Neuron (in vitro differentiated cells): ENCODE results near the gene IQGAP3.
"Not testable (repeated sequence)": the region's sequence is repeated elsewhere in the genome, so short reads cannot be mapped to it uniquely, and the experiment has no call there.

ENCODE experiments used
- H2AFZ ChIP-seq: one replicate; pipeline ENCODE4 v1.6.1; 2013; ENCODE audit warnings: low read depth, mild to moderate bottlenecking, inconsistent platforms, low read length, moderate library complexity
- H3K27me3 ChIP-seq: one replicate; pipeline ENCODE4 v1.6.1; 2013; ENCODE audit warnings: low read length; ENCODE audit not compliant: insufficient read depth
- H3K36me3 ChIP-seq: one replicate; pipeline ENCODE4 v1.6.1; 2013; ENCODE audit warnings: low read length; ENCODE audit not compliant: insufficient read depth
- H3K4me1 ChIP-seq: one replicate; pipeline ENCODE4 v1.6.1; 2013; ENCODE audit warnings: low read length; ENCODE audit not compliant: insufficient read depth
- H3K4me3 ChIP-seq: 2 replicates; pipeline ENCODE4 v1.5.1; 2013; ENCODE audit warnings: mild to moderate bottlenecking, low read length, moderate library complexity
- H3K9me3 ChIP-seq: one replicate; pipeline ENCODE4 v1.6.1; 2013; ENCODE audit warnings: low read length

Gene IQGAP3

DNA sequence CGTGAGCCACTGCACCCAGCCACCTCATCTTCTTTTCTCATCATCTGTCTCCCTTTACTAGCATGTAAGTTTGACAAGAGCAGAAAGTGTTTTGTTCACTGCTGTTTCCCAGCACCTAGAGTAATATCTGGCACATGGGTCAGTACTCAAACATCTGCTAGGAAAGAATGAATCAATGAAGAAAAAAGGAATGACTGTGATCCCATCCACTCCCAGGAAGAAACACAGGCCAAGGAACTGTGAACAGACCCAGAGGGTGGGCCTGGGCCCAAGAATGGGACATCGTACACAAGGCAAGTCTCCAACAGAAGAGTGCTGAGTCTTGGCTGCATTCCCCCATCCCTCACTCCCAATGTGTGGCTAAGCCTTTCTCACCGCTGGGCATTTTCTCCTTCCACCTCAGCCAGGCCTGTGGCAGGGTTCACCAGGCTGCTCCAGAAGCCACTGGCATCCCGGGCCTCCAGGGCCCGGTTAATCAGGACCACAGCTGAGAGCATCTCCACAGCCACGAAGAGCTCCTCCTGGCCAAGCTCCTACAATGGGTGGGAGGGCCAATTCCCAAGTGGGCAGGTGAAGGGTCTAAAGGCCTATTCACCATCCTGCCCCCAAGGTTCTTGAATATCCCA, 18.4 kb downstream of the IQGAP3 start:
- no peaks in the 10 kb centered on the region for H3K27me3 ChIP-seq

DNA sequence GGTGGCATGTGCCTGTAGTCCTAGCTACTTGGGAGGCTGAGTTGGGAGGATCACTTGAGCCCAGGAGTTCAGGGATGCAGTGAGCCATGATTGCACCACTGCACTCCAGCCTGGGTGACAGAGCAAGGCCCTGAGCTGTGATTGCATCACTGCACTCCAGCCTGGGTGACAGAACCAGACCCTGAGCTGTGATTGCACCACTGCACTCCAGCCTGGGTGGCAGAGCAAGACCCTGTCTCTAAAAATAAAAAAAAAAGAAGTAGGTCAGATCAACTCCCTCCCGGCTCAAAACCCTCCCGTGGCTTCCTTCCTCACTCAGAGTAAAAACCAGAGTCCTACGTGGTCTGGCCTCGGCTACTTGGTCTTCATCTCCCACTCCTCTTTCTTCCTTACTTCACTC, 19.4 kb downstream of the IQGAP3 start:
- not testable (repeated sequence) for H3K4me1 ChIP-seq, H3K9me3 ChIP-seq, H3K27me3 ChIP-seq, H2AFZ ChIP-seq, H3K4me3 ChIP-seq
- peaks cover 66% of the 10 kb centered on the region for H3K36me3 ChIP-seq

More for the DNA sequence above, 18.4 kb downstream of the IQGAP3 start:
- Histone ChIP-seq H3K9me3 (no peaks in the 10 kb centered on the region), H3K4me3 (no peak overlapping the region), H3K36me3 (peaks cover 56% of the 10 kb centered on the region), H2AFZ (no peak overlapping the region), H3K4me1 (no peaks in the 10 kb centered on the region)

GRCh38 chr1:156552518-156552917, 19.8 kb downstream of the IQGAP3 start:
- Histone ChIP-seq H3K4me1 (no peaks in the 10 kb centered on the region), H3K4me3 (no peak overlapping the region), H2AFZ (no peak overlapping the region), H3K36me3 (peaks cover 70% of the 10 kb centered on the region), H3K27me3 (no peaks in the 10 kb centered on the region), H3K9me3 (no peaks in the 10 kb centered on the region)

- H3K36me3 ChIP-seq = peaks cover 76% of the 10 kb centered on the region
- no peaks in the 10 kb centered on the region for H3K9me3 ChIP-seq
- no peaks in the 10 kb centered on the region for H3K4me1 ChIP-seq
- no peak overlapping the region for H2AFZ ChIP-seq
- no peaks in the 10 kb centered on the region for H3K27me3 ChIP-seq
- no peak overlapping the region for H3K4me3 ChIP-seq
Observed at GRCh38 chr1:156551869-156552268, 20.5 kb downstream of the IQGAP3 start.

DNA sequence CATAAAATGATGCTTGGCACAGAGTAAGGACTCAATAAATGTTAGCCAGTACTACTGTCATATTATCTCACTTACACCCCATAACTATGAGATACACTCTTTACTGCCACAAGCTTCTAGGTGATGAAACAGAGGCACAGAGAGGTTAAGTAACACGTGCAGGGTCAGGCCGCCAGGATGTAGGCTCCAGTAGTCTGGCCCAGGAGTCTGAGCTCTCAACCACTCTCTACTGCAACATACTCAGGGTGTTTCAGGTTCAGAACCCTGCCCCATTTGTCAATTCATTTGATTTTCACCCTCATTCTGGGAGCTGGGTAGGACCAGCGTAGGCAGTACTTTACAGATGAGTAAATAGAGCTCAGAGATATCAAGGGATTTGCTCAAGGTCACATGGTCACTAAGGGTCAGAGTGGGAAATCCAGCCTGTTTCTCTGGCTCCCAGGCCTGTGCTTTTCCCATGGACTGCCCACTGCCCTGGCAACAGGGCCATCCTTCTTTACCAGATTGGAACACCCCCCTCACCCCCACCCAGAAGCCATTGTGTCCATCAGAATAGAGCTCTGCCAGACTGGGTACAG, 21.2 kb downstream of the IQGAP3 start:
- Histone ChIP-seq H3K9me3 (no peaks in the 10 kb centered on the region), H3K36me3 (peaks cover 78% of the 10 kb centered on the region), H3K27me3 (no peaks in the 10 kb centered on the region), H2AFZ (no peak overlapping the region), H3K4me1 (no peaks in the 10 kb centered on the region), H3K4me3 (no peak overlapping the region)

- Histone ChIP-seq H3K4me1 (no peaks in the 10 kb centered on the region), H3K36me3 (peaks cover 76% of the 10 kb centered on the region), H3K4me3 (no peak overlapping the region), H3K9me3 (no peaks in the 10 kb centered on the region), H3K27me3 (no peaks in the 10 kb centered on the region), H2AFZ (no peak overlapping the region)
Observed at GRCh38 chr1:156550346-156550745, 22.0 kb downstream of the IQGAP3 start.

DNA sequence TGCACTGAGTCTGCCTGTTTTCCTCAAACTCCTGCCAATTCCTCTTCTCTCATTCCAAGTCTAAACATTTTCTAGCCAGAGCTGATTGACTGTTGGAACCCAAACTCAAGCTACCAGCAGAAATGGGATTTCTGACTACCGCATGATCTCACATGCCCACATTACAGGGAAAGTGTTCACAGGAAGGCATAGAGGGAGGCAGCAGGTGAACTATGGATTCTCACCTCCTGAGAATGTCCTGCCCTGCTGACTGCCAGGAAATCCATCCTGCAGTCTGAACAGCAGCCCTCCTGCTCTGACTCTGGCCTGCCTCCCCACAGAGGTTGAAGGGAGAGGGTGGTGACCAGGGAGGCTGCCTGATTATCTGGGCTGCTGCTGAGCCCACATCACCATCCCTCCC, 22.5 kb downstream of the IQGAP3 start:
- no peaks in the 10 kb centered on the region for H3K9me3 ChIP-seq
- no peak overlapping the region for H2AFZ ChIP-seq
- no peak overlapping the region for H3K4me3 ChIP-seq
- no peaks in the 10 kb centered on the region for H3K4me1 ChIP-seq
- H3K27me3 ChIP-seq = no peaks in the 10 kb centered on the region
- H3K36me3 ChIP-seq = peaks cover 71% of the 10 kb centered on the region

- Histone ChIP-seq H3K36me3 (peaks cover 67% of the 10 kb centered on the region), H3K4me1 (no peaks in the 10 kb centered on the region), H3K9me3 (no peaks in the 10 kb centered on the region), H3K27me3 (no peaks in the 10 kb centered on the region), H3K4me3 (no peak overlapping the region), H2AFZ (no peak overlapping the region)
Observed at GRCh38 chr1:156549390-156549789, 23.0 kb downstream of the IQGAP3 start.

GRCh38 chr1:156547982-156548381, 24.4 kb downstream of the IQGAP3 start:
- Histone ChIP-seq H2AFZ (no peak overlapping the region), H3K4me3 (no peak overlapping the region), H3K27me3 (no peaks in the 10 kb centered on the region), H3K36me3 (peaks cover 74% of the 10 kb centered on the region), H3K9me3 (no peaks in the 10 kb centered on the region), H3K4me1 (no peaks in the 10 kb centered on the region)

- Histone ChIP-seq H2AFZ (no peak overlapping the region), H3K36me3 (peaks cover 76% of the 10 kb centered on the region), H3K4me3 (no peak overlapping the region), H3K9me3 (no peaks in the 10 kb centered on the region), H3K27me3 (no peaks in the 10 kb centered on the region), H3K4me1 (no peaks in the 10 kb centered on the region)
Observed at GRCh38 chr1:156547434-156547833, 24.9 kb downstream of the IQGAP3 start.

GRCh38 chr1:156546267-156546666, 26.1 kb downstream of the IQGAP3 start:
- no peak overlapping the region for H3K4me3 ChIP-seq
- peaks cover 69% of the 10 kb centered on the region for H3K36me3 ChIP-seq
- no peaks in the 10 kb centered on the region for H3K9me3 ChIP-seq
- no peak overlapping the region for H2AFZ ChIP-seq
- H3K27me3 ChIP-seq = no peaks in the 10 kb centered on the region
- no peaks in the 10 kb centered on the region for H3K4me1 ChIP-seq

GRCh38 chr1:156544592-156545102, 27.7 kb downstream of the IQGAP3 start:
- Histone ChIP-seq H3K4me3 (no peak overlapping the region), H3K9me3 (no peaks in the 10 kb centered on the region), H2AFZ (no peak overlapping the region), H3K27me3 (no peaks in the 10 kb centered on the region), H3K4me1 (no peaks in the 10 kb centered on the region), H3K36me3 (peaks cover 71% of the 10 kb centered on the region)

- Histone ChIP-seq H3K36me3 (peaks cover 73% of the 10 kb centered on the region), H3K27me3 (no peaks in the 10 kb centered on the region), H3K4me1 (no peaks in the 10 kb centered on the region), H3K9me3 (no peaks in the 10 kb centered on the region), H3K4me3 (no peak overlapping the region), H2AFZ (no peak overlapping the region)
Observed at GRCh38 chr1:156543066-156543465, 29.3 kb downstream of the IQGAP3 start.

DNA sequence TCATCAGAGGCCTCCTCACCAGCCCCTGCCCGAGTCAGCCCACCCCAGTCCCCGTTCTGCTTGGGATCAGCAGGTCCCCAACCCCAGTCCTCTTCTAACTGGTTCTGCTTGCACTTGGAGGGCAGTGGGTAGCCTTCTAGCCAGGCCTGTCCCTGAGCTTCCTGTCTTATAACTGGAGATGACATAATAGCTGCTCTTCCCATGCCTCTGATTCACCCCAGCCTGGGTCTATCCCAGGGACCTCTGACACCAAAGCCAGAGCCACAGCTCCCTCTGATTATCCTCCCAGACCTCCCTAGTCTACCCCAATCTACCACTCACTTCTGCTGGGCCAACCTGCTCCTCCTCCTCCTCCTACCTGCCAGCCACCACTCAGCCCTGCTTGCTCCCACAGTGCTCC, 31.4 kb downstream of the IQGAP3 start:
- no peaks in the 10 kb centered on the region for H3K4me1 ChIP-seq
- no peak overlapping the region for H3K4me3 ChIP-seq
- H3K9me3 ChIP-seq = no peaks in the 10 kb centered on the region
- peaks cover 66% of the 10 kb centered on the region for H3K36me3 ChIP-seq
- no peak overlapping the region for H2AFZ ChIP-seq
- H3K27me3 ChIP-seq = no peaks in the 10 kb centered on the region
